Ishikawa (cell line): ENCODE results near the gene STXBP4.

ENCODE experiments used
- CEBPB ChIP-seq: IDR thresholded peaks from 2 replicates; pipeline ENCODE4 v1.6.1; 2012
- CREB1 ChIP-seq: IDR thresholded peaks from 2 replicates; pipeline ENCODE4 v1.6.1; 2012; ENCODE audit warnings: low read depth
- EGR1 ChIP-seq: IDR thresholded peaks from 2 replicates; pipeline ENCODE4 v1.6.1; 2012
- EP300 ChIP-seq: IDR thresholded peaks from 2 replicates; pipeline ENCODE4 v1.6.1; 2012; ENCODE audit warnings: borderline replicate concordance
- FOXM1 ChIP-seq: IDR thresholded peaks from 2 replicates; pipeline ENCODE4 v1.6.1; 2012; ENCODE audit warnings: low read depth, borderline replicate concordance
- MAX ChIP-seq: IDR thresholded peaks from 2 replicates; pipeline ENCODE4 v1.6.1; 2012
- NFIC ChIP-seq: IDR thresholded peaks from 2 replicates; pipeline ENCODE4 v1.6.1; 2012
- RAD21 ChIP-seq: IDR thresholded peaks from 2 replicates; pipeline ENCODE4 v1.6.1; 2012; ENCODE audit warnings: low read depth
- REST ChIP-seq: IDR thresholded peaks from 2 replicates; pipeline ENCODE4 v1.6.1; 2012; ENCODE audit warnings: low read depth, mild to moderate bottlenecking
- TAF1 ChIP-seq: IDR thresholded peaks from 2 replicates; pipeline ENCODE4 v1.6.1; 2012; ENCODE audit warnings: low read depth, mild to moderate bottlenecking
- TCF12 ChIP-seq: IDR thresholded peaks from 2 replicates; pipeline ENCODE4 v1.6.1; 2012; ENCODE audit warnings: low read depth
- TEAD4 ChIP-seq: IDR thresholded peaks from 2 replicates; pipeline ENCODE4 v1.6.1; 2012
- USF1 ChIP-seq: IDR thresholded peaks from 2 replicates; pipeline ENCODE4 v1.6.1; 2012
- YY1 ChIP-seq: IDR thresholded peaks from 2 replicates; pipeline ENCODE4 v1.6.1; 2012; ENCODE audit warnings: low read depth
- ZBTB7A ChIP-seq: IDR thresholded peaks from 2 replicates; pipeline ENCODE4 v1.6.1; 2012; ENCODE audit warnings: low read depth

Gene STXBP4

GRCh38 chr17:54969658-54970572 lies 1.4 kb downstream of the STXBP4 start:
- no peak for TF ChIP-seq REST
- no peak for TF ChIP-seq FOXM1
- TF ChIP-seq EP300, result no peak

- TF ChIP-seq CEBPB (no peak), ZBTB7A (no peak), TEAD4 (no peak), RAD21 (no peak), EGR1 (no peak), REST (no peak), FOXM1 (no peak), NFIC (no peak), YY1 (no peak), CREB1 (no peak), EP300 (no peak), USF1 (no peak), MAX (no peak), TCF12 (no peak), TAF1 (no peak)
Observed at GRCh38 chr17:54971147-54971546, 2.6 kb downstream of the STXBP4 start.

GRCh38 chr17:54971901-54972300 lies 3.3 kb downstream of the STXBP4 start:
- no peak for TF ChIP-seq TEAD4
- TF ChIP-seq NFIC, result no peak
- no peak for TF ChIP-seq FOXM1
- TF ChIP-seq TCF12, result no peak
- TF ChIP-seq EGR1, result no peak
- no peak for TF ChIP-seq YY1
- TF ChIP-seq CREB1, result no peak
- no peak for TF ChIP-seq REST
- no peak for TF ChIP-seq RAD21
- no peak for TF ChIP-seq USF1
- TF ChIP-seq EP300, result no peak
- TF ChIP-seq CEBPB, result no peak
- TF ChIP-seq MAX, result no peak

- TF ChIP-seq TCF12, result no peak
- no peak for TF ChIP-seq CREB1
- no peak for TF ChIP-seq MAX
- TF ChIP-seq USF1, result no peak
- no peak for TF ChIP-seq EP300
- TF ChIP-seq YY1, result no peak
- TF ChIP-seq RAD21, result no peak
- no peak for TF ChIP-seq CEBPB
- TF ChIP-seq REST, result no peak
- no peak for TF ChIP-seq ZBTB7A
- TF ChIP-seq TEAD4, result no peak
- no peak for TF ChIP-seq NFIC
- no peak for TF ChIP-seq EGR1
- no peak for TF ChIP-seq TAF1
Observed at GRCh38 chr17:54972406-54973138, 4.0 kb downstream of the STXBP4 start.
